ENCODE measurements around the gene OLFML2B. TPM values are rescaled to one million over a fixed set of nuclear protein-coding genes. Genes with fewer than 3 reads are reported as not detected.
"Not testable (repeated sequence)": the region's sequence is repeated elsewhere in the genome, so short reads cannot be mapped to it uniquely, and the experiment has no call there.

Gene OLFML2B
- total RNA-seq, 1 donor from 2014 or later, result 25.3 TPM

DNA sequence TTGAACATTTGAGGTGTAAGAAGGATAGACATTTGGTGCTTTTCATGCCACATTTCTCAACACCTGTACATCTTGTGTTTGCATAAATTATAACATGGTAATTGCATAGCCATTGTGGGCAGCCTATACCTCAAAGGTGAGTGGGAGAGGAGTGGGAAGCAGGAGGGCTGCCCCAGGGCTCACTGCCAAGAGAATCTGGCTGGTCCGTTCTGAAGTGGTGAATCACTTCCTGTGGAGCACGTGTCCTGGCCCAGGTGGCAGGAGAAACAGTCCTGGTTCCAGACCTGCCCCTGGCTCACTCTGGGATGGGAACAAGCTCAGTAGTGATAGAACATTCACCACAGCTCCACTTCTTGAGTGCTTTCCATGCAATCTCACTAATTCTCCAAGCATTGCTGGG, 11.6 kb upstream of the OLFML2B start:
- DNase-seq, result no peak

DNA sequence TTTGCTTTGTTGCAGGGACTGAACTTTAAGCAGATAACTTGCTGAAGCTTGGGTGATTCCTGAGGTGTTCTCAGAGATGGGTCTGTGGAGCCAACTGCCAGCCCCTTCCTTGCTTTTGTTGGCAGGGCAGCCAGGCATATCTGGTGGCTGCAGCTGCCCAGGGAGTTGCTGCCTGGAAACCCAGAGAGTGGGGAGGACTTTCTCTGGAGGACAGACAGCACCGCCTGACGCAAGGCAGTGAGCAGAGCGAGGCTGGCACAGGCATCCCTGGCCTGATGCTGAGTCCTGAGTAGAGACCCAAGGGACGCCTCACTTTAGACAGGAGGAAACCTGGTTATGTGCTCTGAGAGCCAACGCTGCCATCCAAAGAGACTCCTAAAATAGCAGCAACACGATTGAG, 9.8 kb upstream of the OLFML2B start:
- DNase-seq, result no peak

DNA sequence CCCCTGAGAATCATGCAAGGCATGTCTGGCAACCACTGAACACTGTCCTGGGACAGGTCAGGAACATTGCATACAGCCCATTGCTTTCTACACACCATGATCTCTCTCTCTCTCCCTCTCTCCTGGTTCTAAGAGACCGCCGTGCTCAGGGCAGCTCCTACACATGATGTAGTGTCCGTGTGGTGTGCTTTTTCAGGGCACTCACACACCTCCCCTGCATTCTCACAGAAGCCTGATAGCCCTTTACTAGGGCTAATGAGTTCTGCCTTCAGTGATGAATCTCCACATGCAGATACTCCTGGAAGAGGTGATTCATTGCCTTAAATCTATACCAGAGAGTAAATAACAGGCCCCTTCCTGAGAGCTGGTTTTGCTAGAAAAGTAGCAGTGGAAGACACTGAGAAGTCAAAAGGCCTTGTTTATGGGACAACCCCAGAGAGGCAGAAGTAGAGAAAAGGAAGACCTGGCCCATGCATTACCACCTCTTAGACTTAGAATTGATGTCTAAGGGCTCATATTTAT, 7.2 kb upstream of the OLFML2B start:
- no peak for DNase-seq

DNA sequence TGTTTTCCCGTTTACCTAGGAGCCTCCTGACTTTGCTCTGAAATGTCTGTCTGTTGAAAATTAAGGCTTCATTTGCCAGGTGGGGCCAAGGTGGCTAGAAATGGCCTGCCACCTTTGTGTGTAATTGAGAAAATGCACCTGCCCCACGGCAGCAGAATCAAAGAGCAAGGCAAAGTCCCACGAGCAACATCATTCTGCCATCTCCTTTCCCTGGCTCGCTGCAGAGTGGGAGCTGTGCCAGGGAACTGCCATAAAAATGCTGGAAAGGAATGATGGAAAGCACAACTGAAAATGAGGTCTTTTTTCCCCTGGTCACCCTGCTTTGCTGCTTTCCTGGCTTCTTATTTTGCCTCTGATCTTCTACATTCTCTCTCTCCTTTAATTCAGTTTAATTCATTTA, 5.5 kb upstream of the OLFML2B start:
- no peak for DNase-seq

DNA sequence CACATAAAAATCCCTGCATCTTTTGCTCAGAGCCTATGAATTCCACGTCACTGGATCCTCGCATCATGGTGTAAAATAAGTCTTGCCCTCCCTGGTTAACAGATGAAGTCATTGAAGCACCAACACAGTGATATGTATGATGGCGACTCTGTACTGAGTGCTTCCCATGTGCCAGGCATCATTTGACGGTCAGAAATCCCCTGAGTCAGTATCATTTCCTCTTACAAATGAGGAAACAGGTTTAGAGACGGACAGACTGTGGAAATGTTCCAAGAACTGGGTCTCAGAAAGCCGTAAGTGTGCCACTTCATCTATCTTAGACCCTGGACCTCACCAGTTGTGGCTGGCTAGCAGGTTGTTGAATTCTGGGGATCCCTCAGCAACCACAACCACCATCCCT, 5.1 kb upstream of the OLFML2B start:
- no peak for DNase-seq

DNA sequence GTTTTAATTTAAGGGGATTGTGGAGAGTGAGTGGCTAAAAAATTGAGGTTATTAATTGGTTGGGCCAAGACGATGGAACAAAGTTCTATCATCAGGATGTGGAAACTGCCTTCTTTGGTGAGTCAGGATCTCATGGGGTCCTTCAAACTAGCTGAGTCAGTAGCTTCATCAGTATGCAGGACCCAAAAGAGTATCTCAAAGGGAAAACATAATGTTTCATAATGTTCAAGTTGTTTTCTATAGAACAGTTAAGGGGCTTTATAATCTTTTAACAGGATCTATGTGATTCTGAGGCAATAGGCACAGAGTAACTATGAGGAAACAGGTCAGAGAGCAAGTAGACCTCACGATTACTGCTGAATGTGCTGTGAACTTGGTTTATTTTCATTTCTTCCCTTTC, 3.2 kb upstream of the OLFML2B start:
- no peak for DNase-seq

DNA sequence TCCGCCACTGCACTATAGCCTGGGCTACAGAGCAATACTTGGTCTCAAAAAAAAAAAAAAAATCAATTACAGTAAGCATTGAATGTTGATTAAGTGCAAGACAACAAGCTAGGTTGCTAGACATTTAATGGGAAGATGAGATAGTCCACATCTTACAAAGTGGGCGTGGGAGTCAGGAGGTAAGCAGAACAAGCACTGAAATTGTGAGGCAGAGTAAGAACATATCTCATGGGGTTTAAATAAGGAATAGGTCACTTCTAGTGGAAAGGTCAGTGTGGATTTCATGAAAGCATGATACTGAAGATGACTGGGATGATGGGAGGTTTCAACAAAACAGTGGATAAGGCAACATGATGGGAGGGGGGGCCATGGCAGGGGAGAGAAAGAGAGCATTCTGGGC, 1.9 kb upstream of the OLFML2B start:
- no peak for DNase-seq

DNA sequence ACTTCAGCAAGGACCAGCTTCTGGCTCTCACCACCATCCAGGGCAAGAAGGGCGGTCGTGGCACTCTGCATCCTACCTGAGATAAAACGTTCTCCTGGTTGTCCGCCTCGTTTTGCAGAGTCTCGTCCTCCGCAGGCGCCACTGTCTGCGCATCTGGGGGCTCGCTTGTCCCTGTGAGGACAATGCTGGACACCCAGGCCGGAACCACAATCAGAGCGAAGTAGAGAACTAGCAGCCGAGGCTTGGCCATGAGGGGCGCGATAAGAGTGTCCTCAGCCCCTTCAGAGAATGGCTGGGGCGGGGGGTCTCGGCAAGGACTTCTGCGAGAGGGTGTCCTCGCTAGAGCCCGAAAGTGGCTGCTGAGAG, 505 bp downstream of the OLFML2B start:
- DNase-seq, result no peak

DNA sequence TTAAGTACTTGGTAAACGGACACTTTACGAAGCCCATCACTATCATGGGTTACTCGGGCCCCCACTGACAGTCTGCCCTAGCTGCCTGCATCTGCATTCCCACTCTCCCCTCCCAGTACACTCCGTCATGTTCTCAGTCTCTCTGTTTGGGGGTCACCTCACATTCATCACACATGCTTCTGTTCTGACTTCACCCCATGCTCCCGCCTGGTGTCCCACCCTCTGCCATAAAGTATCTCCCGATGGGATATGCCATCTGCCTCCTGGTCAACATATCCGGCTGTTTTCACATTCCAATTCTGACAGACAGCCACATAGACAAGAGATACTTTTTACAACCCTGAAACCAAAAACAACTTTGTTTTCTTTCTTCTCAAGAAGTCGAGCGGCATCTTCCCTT, 1.0 kb downstream of the OLFML2B start:
- DNase-seq, result no peak

DNA sequence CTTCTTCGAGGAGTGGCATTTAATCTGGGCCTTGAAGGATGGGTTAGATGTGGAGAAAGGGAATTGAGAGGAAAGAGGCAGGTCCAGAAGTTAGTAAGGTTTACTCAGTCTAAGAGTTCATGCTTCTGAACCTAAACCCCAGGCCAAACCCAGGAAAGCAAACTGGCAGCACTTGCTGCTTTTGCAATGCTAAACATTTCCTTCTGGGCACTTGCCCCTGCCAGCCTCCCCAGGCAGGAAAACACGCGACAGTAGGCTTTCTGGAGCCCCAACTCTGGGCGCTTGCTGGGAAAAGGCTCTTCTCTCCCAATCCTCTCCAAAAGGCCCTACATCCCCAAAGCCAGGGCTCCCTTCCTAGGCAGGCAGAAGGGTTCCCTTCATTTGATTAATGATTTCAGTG, 2.5 kb downstream of the OLFML2B start:
- DNase-seq, result no peak

DNA sequence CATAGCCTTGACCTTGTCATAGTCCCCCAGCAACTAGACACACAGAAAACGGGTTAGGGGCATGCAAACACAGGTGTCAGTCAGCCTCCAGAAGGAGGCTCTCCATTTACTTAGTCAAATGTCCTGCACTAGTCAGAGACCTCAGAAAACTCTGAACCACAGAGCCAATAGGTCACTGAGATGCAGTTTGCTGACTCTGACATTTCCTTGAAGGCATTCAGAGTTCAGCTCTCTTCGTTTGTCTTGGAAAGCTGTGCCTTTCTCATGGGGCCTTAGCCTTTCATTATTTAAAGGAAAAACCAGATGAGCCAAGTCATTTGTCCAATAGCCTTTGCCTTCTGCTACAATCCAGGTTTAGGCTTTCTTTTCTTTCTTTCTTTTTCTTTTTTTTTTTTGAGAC, 3.5 kb downstream of the OLFML2B start:
- DNase-seq, result peak; percentile 28

DNA sequence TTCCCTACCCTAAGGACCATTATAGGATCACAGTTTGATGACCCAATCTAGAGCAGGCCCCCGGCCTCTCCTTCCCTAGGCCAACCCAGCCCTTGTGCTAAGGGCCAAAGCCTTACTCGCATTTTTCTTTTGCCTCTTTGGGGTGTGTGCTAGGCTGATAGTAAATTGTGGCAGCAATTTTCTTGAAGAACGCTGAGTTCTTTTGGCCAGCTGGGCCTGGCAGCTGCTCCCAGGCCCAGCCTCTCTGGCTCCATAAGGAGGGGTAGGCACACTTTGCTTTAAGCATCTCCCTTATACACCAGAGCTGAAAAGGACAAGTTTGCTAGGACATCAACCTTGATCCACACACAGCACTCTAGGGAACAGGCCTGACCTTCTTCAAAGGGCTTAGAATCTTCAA, 4.2 kb downstream of the OLFML2B start:
- no peak for DNase-seq

DNA sequence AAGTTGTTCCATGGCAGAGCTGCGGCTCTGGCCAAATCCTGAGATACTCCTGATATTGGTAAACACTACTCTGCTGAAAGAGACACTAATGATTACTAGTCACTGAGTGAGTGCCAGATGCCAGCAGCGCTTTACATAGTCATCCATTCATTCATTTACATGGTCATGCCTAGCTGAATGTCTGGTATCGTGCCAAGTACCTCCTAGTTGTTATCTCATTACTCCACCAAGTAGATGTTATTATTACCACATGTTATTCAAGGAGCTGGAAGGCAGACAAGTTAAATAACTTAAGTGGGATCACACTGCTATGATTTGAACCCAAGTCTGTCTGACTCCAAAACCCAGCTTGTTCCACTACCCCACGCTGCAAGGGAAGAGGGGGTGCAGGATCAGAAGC, 4.7 kb downstream of the OLFML2B start:
- peak; percentile 18 for DNase-seq

DNA sequence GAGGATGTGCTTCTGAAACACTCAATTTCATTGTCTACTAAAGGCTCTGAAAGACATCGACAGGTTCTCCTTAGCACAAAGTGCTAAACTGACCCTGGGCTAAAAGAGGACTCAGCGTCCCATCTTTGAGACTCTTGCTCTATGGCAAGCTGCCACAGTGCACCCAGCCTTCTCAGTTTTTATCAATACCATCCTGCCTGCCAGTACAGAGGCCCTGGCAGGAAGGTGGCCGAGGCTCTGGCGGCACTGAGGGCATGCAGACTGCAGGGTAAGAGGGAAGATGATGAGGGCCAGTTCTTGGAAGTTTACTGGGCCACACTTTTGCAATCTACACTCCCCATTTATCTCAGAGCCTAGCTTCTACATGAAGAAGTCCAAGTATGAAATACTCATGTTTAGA, 5.3 kb downstream of the OLFML2B start:
- no peak for DNase-seq

DNA sequence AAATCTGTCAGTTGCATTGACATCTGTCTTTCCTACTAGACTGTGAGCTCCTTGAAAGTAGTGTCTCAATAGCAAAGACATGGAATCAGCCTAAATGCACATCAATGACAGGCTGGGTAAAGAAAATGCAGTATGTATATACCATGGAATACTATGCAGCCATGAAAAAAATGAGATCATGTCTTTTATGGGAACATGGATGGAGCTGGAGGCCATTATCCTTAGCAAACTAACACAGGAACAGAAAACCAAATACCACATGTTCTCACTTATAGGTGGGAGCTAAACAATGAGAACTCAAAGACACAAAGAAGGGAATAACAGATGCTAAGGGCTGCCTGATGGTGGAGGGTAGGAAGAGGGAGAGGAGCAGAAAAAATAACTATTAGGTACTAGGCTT, 5.9 kb downstream of the OLFML2B start:
- not testable (repeated sequence) for DNase-seq

DNA sequence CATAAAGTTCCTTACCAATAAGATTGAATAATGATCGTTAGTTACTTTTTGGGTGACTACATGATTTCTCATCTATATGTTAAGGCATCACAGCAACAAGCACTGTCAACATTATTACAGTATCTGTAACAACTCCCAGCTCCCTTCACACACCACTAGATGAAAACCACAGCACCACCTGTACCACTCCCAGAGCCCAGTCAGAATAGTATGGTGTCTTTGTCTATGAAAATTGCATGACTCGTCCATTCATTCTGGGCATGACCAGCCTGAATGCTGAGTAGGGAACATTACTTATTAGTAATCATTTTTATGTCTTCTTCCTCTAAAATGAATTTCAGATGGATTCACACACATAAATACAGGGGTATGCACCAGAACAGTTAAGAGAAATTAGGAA, 7.0 kb downstream of the OLFML2B start:
- DNase-seq, result no peak

DNA sequence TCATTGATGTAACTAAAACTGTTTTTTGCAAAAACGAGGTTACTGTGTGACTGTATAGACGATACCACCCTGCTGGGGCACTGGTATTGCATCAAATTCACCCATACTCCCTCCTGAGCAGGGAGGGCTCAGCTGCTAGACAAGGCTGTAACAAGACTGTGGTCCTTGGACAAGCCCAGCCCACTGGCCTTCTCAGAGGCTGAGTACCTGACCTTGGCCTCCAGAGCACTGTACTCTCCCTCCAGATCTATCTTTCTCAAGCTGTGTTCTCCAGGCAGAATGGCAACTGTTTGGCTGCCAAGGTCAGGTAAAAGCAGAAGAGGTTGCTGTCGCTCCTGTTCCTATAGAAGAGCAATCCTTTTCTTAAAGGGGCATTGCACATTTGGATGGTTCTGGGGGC, 8.5 kb downstream of the OLFML2B start:
- DNase-seq, result no peak

DNA sequence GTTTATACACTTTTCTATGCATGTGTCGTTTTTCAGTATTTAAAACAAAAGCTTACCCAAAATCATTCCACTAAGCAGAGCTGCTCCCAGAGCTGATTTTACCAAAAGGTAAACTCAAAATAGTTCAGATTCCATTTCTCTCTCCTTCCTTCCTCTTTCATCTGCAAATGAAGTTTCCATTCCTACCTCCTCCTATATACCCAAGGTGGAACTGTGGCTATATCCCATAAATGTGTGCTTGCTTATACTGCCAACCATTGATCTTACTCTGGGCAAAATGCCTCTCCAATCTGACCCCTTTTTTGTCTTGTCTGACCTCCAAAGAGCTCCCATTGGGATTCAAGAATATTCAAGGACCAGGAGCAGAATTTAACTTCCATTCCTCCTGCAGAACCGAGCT, 9.5 kb downstream of the OLFML2B start:
- DNase-seq, result no peak

DNA sequence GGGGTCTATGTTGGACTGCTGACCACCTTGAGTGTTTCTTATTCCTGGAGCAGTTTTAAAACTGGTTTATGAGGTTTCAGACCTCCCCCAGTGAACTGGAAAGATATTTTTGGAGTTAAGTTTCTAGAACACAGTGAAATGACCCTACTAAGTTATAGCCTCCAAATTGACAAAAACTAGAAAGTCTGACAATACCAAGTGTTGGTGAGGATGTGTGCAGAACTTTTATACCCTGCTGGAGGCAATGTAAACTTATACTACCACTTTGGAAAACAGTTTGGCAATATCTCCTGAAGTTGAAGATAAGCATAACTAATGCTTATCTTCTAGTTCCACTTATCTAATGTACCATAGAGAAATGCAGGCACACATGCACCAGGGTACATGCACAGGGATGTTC, 10.4 kb downstream of the OLFML2B start:
- DNase-seq, result no peak

DNA sequence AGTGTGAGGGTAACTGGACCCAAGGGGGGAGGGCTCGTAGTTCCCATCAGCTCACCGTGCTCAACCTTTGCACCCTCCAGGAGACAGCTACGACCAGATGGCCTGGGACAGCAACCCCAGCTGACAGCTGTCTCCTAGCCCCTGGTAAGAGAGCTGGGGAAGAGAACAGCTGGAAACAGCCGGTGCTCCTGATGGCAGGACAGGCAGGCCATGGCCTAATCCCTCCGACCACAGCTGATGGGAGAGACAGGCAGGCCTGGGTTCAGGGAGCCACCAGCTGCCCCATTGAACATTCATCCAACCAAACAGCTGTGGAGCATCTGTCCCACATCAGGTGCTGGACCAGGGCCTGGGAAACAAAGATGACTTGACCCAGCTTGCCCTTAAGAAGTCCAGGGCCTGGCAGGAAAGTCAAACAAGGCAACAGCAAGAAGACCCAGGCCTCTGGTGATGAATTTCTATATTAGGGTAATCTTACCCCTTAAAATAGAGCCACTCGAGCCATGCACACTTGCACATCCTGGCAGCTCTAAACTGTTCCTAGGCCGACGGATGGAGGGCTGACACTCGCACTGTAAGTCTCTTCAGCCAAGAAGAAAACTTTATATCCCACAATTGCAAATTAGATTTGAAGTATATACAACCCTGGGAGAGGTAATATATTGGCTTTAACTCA, 12.2 kb downstream of the OLFML2B start:
- DNase-seq, result no peak

DNA sequence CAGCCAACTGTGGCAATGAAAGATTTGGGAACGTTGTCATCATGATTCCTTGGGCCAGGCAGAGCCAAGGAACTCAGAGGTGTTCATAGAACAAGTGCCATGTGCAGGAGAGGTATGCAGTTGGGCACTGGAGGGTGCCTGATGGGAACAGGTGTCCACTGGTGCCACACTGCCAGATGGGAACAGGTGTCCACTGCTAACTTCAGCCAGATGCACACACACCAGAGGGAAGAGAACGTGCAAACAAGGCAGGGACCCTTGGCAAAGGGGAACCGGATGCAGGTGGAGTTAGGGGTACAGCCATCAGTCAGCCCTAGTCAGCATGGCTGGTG, 13.5 kb downstream of the OLFML2B start:
- DNase-seq, result no peak

DNA sequence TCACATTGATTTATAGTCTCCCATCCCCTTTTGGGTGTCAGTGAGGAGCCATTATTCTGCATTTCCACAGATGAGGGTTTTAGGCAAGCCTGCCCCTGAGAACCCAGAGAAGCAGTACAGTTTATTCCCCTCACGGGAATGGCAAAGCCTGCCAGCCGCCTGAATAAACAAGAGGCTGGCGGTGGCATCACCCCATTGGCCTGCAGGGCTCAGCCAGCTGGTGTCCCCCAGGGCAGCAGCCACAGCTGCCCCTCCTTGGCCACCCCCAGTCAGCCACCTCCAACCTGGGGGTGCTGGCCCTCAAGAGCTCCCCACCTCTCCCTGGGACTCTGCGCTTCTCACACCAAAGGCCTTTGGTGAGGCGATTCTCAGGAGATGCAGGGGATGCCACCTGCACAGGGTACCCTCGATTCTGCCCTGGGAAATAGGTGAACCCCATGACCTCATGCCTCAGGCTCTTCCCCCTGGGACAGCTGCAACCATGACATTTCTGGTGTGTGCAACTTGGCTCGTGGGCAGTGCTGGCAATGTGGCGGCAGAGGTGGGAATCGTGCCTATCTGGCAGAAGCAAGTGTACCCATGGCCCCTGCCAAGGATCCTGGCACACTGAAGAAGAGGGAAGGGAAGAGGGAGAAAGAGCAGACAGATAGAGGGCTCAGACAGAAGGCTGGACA, 14.0 kb downstream of the OLFML2B start:
- DNase-seq, result no peak

DNA sequence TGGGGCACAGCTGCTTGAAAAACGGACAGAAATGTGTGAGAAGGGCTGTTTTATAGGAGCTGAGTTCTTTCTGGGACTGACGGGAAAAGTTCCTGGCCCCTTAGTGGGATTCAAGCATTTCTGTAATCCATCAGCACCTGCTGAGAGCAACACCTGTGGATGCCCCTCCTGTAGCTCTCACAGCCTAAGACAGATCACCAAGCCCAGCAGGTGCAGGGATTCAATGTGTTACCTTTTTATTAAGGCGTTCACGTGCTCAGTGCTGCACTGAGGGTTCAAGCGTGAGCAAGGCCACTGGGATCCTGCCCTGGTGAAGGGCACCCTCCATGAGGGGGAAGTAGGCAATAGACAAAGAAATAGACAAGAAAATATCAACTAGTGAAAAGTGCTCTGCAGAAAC, 14.9 kb downstream of the OLFML2B start:
- no peak for DNase-seq

DNA sequence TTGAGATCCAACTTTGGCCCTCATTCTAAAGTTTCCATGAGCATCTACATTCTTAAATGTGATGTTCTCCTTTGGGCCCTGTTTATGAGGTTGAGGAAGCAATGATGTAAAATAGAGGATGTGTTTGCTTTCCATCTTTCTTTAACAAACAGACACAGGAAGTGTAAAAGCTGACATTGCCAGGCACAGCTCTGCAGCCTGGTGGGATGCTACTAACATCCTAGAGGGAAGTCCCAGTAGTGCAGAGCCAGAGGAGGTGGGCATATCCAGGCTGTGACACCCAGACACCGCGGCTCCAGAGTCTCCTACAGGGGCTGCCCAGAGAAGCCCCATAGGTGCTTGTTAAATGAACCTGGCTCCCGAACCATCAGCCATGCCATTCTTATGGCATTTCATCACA, 16.2 kb downstream of the OLFML2B start:
- no peak for DNase-seq

DNA sequence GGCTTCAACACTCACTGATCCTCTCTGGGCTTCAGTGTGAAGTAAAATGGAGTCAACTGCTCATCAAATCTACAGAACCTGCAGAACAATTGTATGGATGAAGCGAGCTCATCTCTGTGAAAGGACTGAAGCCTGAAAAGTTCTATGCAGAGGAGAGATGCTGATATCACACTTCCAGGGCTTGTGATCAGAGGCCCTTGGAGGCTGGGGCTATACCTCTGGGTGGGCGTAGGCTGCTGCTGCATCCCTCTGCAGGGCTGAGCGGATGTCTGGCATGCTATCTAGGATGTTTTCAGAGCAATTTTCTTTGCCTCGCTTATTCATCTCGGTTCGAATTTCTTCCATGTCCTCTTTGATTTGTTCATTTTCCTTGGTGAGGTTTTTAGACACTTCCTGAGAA, 17.6 kb downstream of the OLFML2B start:
- no peak for DNase-seq

Data from skin of body (tissue), 2 donors.